ENCODE measurements around the gene FAM177B.
"Not testable (repeated sequence)": the region's sequence is repeated elsewhere in the genome, so short reads cannot be mapped to it uniquely, and the experiment has no call there.

FAM177B gene

GRCh38 chr1:222741630-222742457, 4.8 kb downstream of the FAM177B start:
- not testable (repeated sequence) for DNase-seq

- DNase-seq, result no peak
Measured at GRCh38 chr1:222749927-222750326, 12.9 kb downstream of the FAM177B start.

- no peak for DNase-seq
Measured at GRCh38 chr1:222750651-222751050, 13.6 kb downstream of the FAM177B start.

GRCh38 chr1:222751255-222751654, 14.3 kb downstream of the FAM177B start:
- DNase-seq, result no peak

GRCh38 chr1:222754366-222755139, 17.6 kb downstream of the FAM177B start:
- DNase-seq, result no peak

- DNase-seq, result no peak
Measured at GRCh38 chr1:222757646-222758268, 20.8 kb downstream of the FAM177B start.

GRCh38 chr1:222759451-222760035, 22.5 kb downstream of the FAM177B start:
- no peak for DNase-seq

- no peak for DNase-seq
Measured at GRCh38 chr1:222761083-222761482, 24.1 kb downstream of the FAM177B start.

- DNase-seq, result not testable (repeated sequence)
Measured at GRCh38 chr1:222762178-222762577, 25.2 kb downstream of the FAM177B start.

GRCh38 chr1:222767152-222767571, 30.2 kb downstream of the FAM177B start:
- DNase-seq, result no peak

GRCh38 chr1:222768592-222768991, 31.6 kb downstream of the FAM177B start:
- no peak for DNase-seq

GRCh38 chr1:222769181-222769580, 32.2 kb downstream of the FAM177B start:
- DNase-seq, result no peak

- DNase-seq, result no peak
Measured at GRCh38 chr1:222769971-222770620, 33.1 kb downstream of the FAM177B start.

- DNase-seq, result no peak
Measured at GRCh38 chr1:222772996-222773379, 36.0 kb downstream of the FAM177B start.

- no peak for DNase-seq
Measured at GRCh38 chr1:222777463-222777862, 40.5 kb downstream of the FAM177B start.

- no peak for DNase-seq
Measured at GRCh38 chr1:222777977-222778376, 41.0 kb downstream of the FAM177B start.

- DNase-seq, result no peak
Measured at GRCh38 chr1:222781251-222781650, 44.2 kb downstream of the FAM177B start.

GRCh38 chr1:222783051-222783450, 46.0 kb downstream of the FAM177B start:
- DNase-seq, result no peak

- no peak for DNase-seq
Measured at GRCh38 chr1:222784371-222784770, 47.4 kb downstream of the FAM177B start.

GRCh38 chr1:222784916-222785315, 47.9 kb downstream of the FAM177B start:
- no peak for DNase-seq

- DNase-seq, result no peak
Measured at GRCh38 chr1:222785529-222785928, 48.5 kb downstream of the FAM177B start.

- no peak for DNase-seq
Measured at GRCh38 chr1:222786121-222786520, 49.1 kb downstream of the FAM177B start.

- no peak for DNase-seq
Measured at GRCh38 chr1:222787729-222788128, 50.7 kb downstream of the FAM177B start.

All from stimulated activated CD4-positive, alpha-beta T cell treated with anti-CD3 and anti-CD28 coated beads, Interleukin-2, amount 100 ng/mL, for 48 hours (primary cell).